ENCODE data around the gene CRHR1. TPM values are rescaled to one million over a fixed set of nuclear protein-coding genes. Genes with fewer than 3 reads are reported as not detected.

The CRHR1 gene
- total RNA-seq, 2 experiments from 2014 or later: not detected

DNA sequence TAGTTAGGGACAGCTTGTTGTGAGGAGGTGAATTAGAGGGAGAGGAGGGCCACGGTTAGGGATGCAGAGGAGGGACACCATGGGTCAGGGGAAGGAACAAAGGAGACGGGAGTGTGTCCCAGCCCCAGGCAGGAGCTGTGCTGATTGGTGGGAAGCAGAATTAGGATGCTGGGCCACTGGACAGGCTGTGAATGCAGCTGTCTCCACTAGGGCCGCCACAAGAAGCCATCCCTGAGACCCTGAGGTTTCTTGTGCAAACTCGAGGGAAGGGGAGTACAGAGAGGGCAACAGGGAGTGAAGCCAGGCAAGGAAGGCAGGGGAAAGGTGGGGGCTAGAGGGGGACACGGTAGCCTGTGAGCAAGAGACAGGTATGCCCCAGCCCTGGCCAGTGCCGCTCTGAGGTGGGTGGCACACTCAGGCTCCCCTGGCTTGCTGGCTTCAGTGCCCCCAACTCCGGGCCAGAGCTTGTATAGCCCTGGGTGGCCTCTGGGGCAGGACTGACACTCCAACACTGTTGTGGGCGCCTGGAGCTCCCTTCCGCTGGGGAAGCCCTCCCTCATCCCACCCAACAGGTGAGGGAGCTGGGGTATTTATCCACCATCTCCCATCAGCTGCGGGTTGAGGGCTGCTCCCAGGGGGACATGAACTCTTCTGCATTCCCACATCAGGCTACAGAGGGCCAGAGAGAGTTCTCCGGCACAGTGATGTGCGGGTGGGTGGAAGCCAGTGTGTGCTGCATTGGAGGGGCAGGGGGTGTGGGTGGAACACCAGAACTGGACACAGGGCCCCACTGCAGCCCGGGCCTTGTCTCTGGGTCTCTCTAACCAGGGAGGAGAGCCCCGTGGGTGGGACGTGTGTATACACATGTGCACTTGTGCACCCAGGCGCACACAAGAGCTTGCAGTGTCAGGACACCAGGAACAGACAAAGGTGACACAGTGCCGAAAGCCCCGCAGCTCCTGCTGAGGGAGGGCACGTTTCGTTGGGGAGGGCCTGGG is 52.2 kb downstream of the CRHR1 start:
- ChIA-PET CTCF (interaction anchor here (1.0 to 2.4 kb wide), 4 partner anchors 16 to 196 kb away, joined by 3 to 14 read pairs (median 3); no protein-coding TSS in a partner anchor), POLR2A (no interaction called here)
- Mint-ChIP-seq H3K9me3 (no peaks in the 10 kb centered on the region), H3K27me3 (no peaks in the 10 kb centered on the region), H3K27ac (no peak overlapping the region), H3K36me3 (ENCODE audit: low read depth) (no peaks in the 10 kb centered on the region), H3K4me1 (ENCODE audit: low read depth) (no peaks in the 10 kb centered on the region), H3K4me3 (no peak overlapping the region)
- TF ChIP-seq, protein P1, sequence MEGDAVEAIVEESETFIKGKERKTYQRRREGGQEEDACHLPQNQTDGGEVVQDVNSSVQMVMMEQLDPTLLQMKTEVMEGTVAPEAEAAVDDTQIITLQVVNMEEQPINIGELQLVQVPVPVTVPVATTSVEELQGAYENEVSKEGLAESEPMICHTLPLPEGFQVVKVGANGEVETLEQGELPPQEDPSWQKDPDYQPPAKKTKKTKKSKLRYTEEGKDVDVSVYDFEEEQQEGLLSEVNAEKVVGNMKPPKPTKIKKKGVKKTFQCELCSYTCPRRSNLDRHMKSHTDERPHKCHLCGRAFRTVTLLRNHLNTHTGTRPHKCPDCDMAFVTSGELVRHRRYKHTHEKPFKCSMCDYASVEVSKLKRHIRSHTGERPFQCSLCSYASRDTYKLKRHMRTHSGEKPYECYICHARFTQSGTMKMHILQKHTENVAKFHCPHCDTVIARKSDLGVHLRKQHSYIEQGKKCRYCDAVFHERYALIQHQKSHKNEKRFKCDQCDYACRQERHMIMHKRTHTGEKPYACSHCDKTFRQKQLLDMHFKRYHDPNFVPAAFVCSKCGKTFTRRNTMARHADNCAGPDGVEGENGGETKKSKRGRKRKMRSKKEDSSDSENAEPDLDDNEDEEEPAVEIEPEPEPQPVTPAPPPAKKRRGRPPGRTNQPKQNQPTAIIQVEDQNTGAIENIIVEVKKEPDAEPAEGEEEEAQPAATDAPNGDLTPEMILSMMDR (IDR thresholded peaks at IDR 0.05): no peak
- intact Hi-C loops (cut with micrococcal nuclease): no loop called here
- ATAC-seq: no peak
- DNase-seq: no peak

DNA sequence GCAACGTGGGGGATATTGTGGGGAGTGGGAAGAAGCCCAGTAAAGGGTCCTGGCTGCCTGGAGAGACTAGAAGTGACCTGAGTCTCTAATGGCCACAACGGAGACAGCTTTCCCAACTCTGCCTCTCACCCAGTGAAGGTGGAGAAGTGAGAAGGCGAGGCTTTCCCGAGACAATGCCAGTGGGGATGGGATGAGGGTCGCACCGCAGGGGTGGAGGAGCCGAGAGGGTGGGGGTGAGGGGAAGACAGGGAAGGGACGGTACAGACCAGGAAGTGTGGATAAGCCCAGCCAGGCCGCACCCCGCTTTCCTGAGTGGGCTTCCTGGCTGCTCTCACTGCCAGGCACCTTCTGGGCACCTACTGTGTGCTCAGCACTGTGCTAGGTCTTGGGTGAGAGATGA is 53.1 kb downstream of the CRHR1 start:
- DNase-seq (no peak), ATAC-seq (no peak)
- Mint-ChIP-seq H3K4me1 (ENCODE audit: low read depth) (no peaks in the 10 kb centered on the region), H3K9me3 (no peaks in the 10 kb centered on the region), H3K27ac (no peak overlapping the region), H3K27me3 (no peaks in the 10 kb centered on the region), H3K4me3 (no peak overlapping the region), H3K36me3 (ENCODE audit: low read depth) (no peaks in the 10 kb centered on the region)
- CTCF ChIA-PET: interaction anchor here (1.0 to 2.4 kb wide), 2 partner anchors 111 to 197 kb away, joined by 3 to 14 read pairs; no protein-coding TSS in a partner anchor
- POLR2A ChIA-PET: no interaction called here
- intact Hi-C loops (cut with micrococcal nuclease): no loop called here
- TF ChIP-seq, protein P1 (IDR thresholded peaks at IDR 0.05): no peak

DNA sequence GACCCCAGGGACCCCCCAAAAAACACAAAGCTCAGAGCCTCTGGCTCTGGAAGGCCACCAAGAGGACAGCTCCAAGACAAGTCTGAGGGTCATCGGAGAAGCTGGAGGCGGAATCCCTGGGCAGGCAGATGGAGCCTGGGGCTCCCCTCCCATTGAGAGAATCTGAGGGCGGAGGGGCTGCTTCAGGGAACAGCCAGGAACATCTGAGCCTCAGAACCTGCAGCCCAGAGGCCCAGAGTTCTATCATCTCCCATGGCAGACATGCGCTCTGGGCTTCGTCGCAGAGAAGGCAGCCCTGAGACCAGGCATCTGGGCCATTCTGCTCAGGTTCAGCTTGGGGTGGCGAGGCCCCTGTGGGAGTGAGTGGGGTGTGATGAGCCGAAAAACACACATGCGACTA is 53.5 kb downstream of the CRHR1 start:
- no peaks in the 10 kb centered on the region for H3K27me3 Mint-ChIP-seq
- H3K9me3 Mint-ChIP-seq: no peaks in the 10 kb centered on the region
- H3K36me3 Mint-ChIP-seq (ENCODE audit: low read depth): no peaks in the 10 kb centered on the region
- ChIA-PET CTCF (interaction anchor here (1.0 to 2.4 kb wide), 3 partner anchors 14 to 197 kb away, joined by 3 to 14 read pairs (median 7); no protein-coding TSS in a partner anchor), POLR2A (no interaction called here)
- ATAC-seq: no peak
- intact Hi-C loops (cut with micrococcal nuclease): no loop called here
- TF ChIP-seq, protein P1 (IDR thresholded peaks at IDR 0.05): no peak
- H3K4me1 Mint-ChIP-seq (ENCODE audit: low read depth): no peaks in the 10 kb centered on the region
- DNase-seq: no peak
- no peak overlapping the region for H3K4me3 Mint-ChIP-seq
- no peak overlapping the region for H3K27ac Mint-ChIP-seq

DNA sequence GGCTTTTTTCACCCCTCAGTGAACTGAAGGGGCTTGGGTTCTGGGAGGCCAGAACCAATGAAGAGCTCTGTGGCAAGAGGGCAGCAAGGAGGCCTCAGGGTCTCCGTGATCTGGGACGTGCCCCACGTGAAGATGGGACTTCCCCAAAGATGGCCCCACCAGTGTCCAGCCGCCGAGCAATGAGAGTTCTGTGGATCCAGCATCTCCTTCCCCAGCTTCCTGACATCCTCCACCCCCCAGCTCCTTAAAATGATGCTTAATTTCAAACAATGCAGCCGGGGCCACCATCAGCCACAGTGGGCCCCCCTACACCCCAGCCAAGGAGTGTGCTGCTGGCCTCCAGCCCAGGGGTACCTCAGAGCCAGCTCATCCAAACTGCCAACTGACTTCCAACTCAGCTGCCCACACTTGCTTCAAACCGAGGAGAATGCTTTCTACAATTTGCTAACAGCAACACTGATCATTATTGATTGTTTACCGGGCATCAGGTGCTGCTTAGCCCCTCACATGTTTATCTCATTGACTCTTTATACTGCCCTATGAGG is 54.7 kb downstream of the CRHR1 start:
- Mint-ChIP-seq H3K4me3 (no peak overlapping the region), H3K4me1 (ENCODE audit: low read depth) (no peaks in the 10 kb centered on the region), H3K27me3 (no peaks in the 10 kb centered on the region), H3K9me3 (no peaks in the 10 kb centered on the region), H3K27ac (no peak overlapping the region), H3K36me3 (ENCODE audit: low read depth) (no peaks in the 10 kb centered on the region)
- intact Hi-C loops (cut with micrococcal nuclease): no loop called here
- TF ChIP-seq, protein P1 (IDR thresholded peaks at IDR 0.05): no peak
- ChIA-PET POLR2A (no interaction called here), CTCF (interaction anchor here (1.6 to 1.9 kb wide), 2 partner anchors 13 to 110 kb away, joined by 4 to 7 read pairs; no protein-coding TSS in a partner anchor)
- DNase-seq: no peak
- ATAC-seq: no peak

DNA sequence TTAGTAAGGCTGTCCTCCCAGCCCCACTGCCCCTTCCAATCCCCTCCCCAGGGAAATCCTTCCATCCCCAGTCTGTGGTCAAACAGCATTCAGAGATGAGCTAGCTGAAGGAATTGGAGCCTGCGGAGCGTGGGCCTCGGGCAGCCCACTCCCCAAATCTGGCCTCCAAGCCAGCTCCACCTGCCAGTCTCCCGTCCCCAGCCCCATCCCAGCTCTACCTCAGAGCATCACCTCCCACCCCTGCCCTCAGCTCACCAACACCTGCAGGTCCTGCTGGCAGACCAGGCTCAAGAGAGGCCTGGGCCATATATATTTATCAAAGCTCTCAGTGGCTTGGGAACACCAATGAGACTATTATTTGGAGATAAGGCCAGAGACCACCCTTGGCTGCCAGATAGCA is 55.3 kb downstream of the CRHR1 start:
- POLR2A ChIA-PET: no interaction called here
- no peaks in the 10 kb centered on the region for H3K9me3 Mint-ChIP-seq

More for the DNA sequence above, 55.3 kb downstream of the CRHR1 start:
- Mint-ChIP-seq H3K27ac (no peak overlapping the region), H3K27me3 (no peaks in the 10 kb centered on the region), H3K36me3 (ENCODE audit: low read depth) (no peaks in the 10 kb centered on the region), H3K4me3 (no peak overlapping the region), H3K4me1 (ENCODE audit: low read depth) (no peaks in the 10 kb centered on the region)
- TF ChIP-seq, protein P1 (IDR thresholded peaks at IDR 0.05): no peak
- intact Hi-C loops (cut with micrococcal nuclease): no loop called here
- ATAC-seq (no peak), DNase-seq (no peak)
- CTCF ChIA-PET: interaction anchor here (1.6 to 1.9 kb wide), 2 partner anchors 12 to 110 kb away, joined by 4 to 7 read pairs; no protein-coding TSS in a partner anchor
